Activated T-cell treated with anti-CD3 and anti-CD28 coated beads for 4 hours (primary cell): ENCODE measurements around the gene FBXW4.

Experiments used
- DNase-seq: peaks from one replicate; pipeline ENCODE4 v3.0.0-alpha.2; 2020

FBXW4 gene

DNA sequence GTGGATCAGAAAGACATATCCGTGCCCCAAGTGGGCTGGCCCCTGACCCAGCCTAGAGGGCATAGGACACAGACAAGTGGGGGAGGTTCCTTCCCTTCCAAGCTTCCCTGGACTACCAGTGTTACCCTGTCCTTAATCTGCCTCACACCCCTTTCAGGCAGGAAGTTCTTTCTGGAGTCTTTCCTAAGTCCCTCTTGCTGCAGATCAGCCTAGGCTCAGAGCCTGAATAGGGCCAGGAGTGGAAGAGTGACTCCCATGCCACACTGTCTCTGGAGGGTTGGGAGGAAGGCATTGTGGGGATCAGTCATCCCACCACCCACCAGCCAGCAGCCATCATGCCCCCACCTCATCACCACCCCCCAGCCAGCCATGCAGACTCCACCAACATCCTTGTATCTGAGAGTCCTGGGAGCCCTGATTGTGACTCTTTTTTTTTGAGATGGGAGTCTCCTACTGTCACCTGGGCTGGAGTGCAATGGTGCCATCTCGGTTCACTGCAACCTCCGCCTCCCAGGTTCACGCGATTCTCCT, 129.5 kb downstream of the FBXW4 start:
- DNase-seq, result no peak

- DNase-seq, result no peak
Observed at GRCh38 chr10:101564490-101564991, 130.4 kb downstream of the FBXW4 start.

- no peak for DNase-seq
Observed at GRCh38 chr10:101563497-101564040, 131.4 kb downstream of the FBXW4 start.

DNA sequence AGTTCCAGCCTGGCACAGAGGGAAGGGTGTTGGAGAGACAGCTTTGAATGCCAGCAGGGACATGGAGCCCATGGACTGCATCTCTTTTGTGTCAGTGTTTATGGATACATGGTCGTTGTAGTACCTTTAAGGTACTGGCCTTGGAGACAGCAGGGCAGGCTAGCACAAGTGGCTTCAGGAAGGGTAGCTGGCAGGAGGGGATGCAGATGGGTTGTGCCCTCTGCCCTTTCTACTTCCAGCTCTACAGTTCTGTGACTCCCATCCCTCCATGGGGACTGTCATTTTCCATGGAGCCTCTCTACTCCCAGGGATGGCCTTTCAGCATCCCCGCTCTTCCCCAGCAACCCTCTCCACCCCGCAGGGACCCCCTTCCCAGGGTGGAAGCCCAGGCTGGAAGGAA, 132.0 kb downstream of the FBXW4 start:
- DNase-seq, result no peak

DNA sequence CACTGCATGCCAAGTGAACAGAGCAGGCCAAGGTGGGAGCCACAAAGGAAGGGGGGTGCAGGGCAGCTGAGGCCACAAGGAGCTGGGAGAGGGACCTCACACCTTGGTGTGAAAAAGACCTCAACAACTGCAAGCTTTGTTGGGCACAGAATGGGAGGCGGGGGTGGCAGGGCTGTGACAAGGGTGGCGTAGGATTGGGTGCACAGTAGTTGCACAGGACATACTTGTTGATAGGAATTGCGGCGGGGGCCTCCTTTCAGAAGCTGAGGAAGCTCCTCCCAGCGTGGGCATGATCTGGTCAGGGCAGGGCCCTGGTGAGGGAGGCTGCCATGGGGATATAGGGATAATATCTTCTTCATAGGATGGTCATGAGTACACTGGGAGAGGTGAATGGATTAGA, 132.7 kb downstream of the FBXW4 start:
- DNase-seq, result no peak

DNA sequence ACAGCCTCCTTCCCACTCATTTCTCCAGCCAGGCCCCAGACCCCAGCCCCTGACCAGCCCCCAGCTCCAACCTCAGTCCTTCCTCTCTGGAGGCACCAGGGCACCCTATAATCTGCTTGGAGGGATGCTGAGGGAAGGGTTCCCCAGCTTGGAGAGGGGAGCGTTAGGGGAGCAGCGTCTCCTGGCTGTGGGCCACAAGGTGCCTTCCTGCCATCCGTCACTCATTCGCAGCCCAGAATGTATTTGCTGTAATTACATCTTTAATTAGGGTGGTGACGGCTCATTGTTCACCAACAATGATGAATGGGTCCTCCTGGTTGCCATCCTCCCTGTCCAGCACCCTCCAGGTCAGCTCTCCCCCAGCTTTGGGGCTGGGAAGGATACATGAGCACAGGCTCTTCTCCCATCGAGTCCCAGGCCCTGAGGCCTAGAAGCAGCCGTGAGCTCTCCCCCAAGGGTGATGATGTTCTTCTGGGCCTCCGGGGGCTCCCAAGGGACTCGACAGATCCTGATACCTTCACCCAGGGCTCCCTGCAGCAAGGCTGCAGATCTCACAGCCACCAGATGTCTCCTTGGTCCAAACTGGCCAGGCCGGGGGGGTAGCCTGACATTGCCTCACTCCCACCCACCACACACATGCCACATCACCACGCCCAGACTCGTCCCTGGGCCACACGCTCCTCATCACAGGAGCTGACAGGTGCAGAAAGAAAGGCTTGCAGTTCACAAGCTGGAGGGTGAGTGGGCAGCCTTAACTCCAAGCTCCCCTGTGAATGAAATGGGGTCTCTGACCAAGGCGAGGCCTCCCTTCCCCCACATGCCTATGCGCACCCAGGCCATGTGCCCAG, 133.7 kb downstream of the FBXW4 start:
- no peak for DNase-seq
